NCI-H2029 treated with DMSO at 0.1 percent for 48 hours (cell line): ENCODE measurements around the gene ACTR3.
"Not testable (repeated sequence)": the region's sequence is repeated elsewhere in the genome, so short reads cannot be mapped to it uniquely, and the experiment has no call there.

ENCODE experiments used
- DNase-seq: peaks from one replicate; lab custom pipeline; 2025; lab: John Stamatoyannopoulos, UW

Gene ACTR3

DNA sequence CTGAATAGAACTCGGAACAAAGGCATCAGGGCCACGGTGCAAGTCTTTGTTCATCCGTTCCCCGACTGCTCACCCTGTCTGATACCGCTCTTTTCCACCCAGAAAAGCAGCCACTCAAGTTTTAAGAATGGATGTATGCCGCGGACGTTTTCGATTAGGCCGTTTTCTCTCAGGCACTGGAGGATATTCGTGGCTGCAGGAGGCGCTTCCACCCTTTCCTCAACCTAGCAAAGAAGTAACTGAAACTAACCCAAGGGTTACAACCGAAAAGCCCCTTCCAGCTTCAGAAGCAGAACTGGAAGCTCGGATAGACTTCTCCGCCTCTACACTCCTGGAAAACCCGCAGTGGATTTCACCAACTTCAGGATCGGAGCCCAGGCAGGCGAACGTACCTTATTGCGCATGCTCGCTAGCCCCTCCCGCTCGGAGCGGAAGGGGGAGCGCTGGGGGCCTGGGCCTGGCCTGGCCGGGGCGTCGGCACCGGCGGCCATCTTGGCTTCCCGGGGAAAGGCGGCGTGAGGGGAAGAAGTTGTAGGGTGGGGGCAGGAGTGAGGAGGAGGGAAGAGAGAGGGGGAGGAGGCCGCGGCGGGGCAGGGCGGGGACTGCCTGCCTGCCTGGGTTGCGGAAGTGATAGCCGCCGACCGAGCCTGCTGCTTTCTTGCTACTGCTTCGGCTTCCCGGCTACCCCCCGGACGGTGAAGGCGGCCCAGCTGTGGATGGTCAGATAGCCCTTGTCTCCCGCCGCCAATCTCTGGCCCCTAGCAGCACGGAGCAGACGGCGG, at the start of gene ACTR3:
Gene ACTR3, plus strand, starts transcription at position 619 of the 782 bp plus-strand sequence. CDS start 191 bp downstream, outside the sequence.
- peak; percentile 87 for DNase-seq

DNA sequence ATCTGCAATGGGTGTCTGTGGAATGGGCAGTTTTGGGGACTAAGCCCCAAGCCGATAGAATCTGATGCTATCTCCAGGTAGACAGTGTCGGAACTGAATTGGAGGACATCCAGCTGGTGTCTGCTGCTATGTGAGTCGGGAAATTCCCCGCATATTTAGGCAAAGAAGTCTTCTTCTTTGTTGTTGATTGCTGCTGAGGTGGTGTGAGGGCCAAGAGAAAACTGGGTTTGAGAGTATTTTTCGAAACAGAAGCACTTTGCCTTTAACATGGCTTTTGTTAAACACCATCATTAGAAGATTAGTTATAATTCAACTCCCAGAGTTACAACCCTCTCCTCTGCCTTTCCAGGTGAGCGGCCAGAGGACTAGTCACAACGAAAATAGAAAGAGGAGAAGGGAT, 49.4 kb upstream of the ACTR3 start:
- DNase-seq: no peak

DNA sequence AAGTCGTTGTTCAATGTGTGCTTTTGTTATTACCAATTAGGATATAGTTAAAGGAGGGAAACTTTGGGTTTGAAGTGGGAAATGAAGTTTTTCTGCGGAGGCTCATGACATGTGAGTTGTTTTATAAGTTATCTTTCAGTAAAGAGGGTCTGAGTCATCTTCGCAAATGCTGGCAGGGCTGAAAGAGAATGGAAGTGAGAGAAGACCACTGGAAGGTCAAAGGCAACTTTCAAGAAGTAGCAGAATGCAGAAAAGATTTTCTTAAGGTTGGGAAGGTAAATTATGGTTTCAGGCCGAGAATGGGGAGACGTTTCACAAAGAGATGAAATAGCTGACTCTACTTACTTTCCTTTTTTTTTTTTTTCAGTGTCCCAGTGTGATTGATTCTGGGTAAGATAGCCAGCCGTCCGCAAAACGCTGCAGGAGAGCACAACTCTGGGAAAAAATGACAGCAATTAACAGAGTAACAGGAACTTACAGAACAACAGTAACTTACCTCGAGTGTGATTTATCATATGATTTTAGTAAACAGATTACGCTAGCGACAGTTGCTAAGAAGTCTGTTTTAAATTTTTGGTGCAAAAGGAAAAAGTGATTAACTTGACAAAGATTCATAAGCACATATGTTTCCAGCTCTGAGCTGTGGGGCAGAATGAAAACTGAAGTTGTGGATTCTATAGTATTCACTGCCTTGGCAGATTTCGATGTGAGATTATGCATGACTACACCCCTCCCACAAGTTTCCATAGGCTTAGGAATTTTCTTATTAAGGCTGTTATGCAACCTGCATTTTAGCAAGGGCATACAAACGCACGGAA, 46.8 kb upstream of the ACTR3 start:
- DNase-seq: no peak

DNA sequence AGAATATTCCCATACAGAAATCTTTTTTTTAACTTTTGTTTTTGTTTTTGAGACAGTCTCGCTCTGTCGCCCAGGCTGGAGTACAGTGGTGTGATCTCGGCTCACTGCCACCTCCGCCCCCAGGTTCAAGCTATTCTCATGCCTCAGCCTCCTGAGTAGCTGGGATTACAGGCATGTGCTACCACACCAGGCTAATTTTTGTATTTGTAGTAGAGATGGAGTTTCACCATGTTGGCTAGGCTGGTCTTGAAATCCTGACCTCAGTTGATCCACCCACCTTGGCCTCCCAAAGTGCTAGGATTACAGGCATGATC, 46.2 kb upstream of the ACTR3 start:
- not testable (repeated sequence) for DNase-seq

DNA sequence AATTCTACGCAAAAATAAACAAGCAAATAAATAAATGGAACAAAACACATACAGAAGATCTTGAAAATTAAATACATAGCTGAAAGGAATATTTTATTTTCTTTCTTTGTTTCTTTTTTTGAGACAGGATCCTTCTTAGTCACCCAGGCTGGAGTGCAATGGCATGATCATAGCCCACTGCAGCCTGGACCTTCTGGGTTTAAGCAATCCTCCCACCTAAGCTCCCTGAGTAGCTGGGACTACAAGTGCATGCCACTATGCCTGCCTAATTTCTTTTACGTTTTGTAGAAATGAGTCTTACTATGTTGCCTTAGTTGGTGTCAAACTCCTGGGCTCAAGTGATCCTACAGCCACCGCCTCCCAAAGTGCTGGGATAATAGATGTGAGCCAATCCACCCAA, 44.6 kb upstream of the ACTR3 start:
- no peak for DNase-seq

DNA sequence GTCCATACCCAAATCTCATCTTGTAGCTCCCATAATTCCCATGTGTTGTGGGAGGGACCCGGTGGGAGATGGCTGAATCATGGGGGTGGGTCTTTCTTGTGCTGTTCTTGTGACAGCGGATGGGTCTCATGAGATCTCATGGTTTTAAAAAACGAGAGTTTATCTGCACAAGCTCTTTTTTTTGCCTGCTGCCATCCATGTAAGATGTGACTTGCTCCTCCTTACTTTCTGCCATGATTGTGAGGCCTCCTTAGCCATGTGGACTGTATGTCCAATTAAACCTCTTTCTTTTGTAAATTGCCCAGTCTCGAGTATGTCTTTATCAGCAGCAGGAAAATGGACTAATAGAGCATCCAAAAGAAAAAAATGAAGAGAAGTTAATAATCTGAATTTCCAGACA, 44.1 kb upstream of the ACTR3 start:
- not testable (repeated sequence) for DNase-seq

DNA sequence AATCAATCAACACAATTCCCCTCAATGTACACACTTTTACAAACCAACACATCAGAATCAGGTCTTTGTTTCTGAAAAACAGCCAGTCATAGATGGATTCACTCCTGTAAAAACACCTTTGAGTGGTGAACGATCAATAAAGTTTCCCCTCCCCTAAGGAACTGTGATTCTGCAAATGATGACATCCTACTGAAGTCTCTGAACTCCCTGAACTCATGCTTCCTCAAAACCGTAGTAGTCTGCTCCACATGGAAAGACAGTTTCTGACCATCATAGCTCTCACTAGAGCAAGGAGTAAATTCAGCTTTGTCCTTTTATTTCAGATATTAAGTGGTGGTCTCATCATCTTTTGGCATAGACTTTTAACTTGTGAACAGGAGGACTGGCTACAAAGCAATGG, 43.5 kb upstream of the ACTR3 start:
- no peak for DNase-seq

DNA sequence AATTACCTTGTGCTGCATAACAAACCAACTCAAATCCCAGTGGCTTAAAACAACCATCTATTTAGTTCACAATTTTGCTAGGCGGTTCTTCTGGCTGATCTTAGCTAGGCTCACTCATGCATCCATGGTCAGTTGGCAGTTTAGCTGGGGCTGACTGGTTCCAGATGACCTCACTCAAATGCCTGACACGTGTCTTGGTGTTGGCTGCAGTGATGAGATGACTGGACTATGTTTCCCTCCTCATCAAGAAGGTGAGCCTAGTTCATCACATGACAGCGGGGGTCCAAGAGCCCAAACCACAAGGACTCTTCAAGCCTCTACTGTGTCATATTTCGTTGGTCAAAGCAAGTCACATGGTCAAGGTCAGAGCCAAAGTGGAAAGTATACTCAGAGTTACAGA, 42.7 kb upstream of the ACTR3 start:
- DNase-seq: no peak

DNA sequence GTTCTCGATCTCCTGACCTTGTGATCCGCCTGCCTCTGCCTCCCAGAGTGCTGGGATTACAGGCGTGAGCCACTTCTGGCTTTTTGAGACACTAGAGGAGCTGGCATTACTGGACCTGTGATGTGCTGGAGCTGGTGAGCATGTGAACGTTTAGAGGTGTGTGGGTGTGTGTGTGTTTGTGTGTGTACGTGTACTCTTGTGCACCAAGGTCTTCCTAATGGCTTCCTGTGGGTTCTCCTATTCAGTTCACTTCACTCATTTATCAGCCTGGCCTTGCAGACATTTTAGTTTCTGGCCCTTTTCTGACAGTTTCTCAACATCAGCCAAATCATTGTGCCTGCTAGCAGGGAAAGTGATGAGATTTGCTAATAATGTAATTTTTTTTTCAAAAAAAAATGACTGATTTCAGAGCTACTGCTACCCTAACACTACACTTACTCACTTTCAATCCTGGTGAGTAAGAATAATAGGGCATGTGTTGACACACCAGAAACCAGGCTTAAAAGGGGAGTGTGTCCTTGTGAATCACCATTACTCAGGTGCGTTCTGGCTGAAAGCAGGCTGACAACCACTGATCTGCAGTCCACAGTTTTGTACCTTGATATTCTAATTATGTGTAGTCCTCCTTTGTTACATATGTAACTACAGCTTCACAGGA, 41.0 kb upstream of the ACTR3 start:
- DNase-seq: no peak

DNA sequence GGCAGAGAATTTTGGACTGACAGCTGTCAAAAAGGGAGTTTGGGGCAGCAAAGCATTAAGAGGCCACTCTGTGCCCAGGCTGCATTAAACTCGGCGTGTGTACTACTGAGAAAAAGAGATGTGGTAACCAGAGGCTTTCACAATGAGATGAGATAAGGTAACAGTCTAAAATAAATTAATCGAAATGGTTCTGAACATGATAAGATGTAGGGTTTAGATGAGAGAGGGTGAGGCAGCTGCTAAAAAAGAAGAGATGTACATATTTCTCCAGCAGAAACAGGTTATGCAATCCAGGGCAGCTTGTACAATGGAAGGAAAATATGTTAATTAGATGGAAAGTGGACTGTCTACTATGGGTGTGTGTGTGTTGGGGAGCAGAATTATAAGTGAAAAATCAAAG, 39.2 kb upstream of the ACTR3 start:
- no peak for DNase-seq

DNA sequence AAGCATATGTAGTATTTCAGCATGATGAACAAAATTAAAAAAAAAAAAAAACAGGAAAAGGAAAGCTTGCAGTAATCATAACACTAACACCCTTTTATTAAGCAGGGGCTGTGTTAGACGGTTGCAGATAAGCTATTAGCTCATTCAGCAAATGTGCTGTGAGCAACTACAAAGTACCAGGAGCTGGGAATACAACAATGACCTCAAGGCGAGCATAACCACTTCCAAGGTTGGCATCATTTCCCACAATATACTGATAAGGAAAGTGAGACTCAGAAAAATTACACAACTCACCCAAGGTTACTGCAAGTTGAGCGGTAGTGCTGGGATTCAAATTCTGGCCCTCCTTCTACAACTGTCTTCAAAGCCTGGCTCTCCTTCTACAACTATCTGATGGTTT, 38.2 kb upstream of the ACTR3 start:
- DNase-seq: no peak

DNA sequence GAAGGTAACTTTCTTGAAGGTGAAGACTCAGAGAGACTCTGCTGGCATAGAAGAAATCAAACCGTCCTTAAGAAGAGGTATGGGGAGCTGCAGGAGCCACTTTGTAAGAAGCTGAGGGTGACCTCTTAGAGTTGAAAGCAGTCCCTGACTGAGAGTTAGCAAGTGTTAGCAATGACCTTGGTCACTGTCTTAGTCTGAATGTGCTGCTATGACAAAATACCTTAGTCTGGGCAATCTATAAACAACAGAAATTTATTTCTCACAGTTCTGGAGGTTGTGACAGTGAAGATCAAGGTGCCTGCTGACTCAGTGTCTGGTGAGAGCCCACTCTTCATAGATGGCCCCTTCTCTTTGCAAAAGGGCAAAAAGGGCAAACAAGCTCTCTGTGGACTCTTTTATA, 35.7 kb upstream of the ACTR3 start:
- DNase-seq: no peak

DNA sequence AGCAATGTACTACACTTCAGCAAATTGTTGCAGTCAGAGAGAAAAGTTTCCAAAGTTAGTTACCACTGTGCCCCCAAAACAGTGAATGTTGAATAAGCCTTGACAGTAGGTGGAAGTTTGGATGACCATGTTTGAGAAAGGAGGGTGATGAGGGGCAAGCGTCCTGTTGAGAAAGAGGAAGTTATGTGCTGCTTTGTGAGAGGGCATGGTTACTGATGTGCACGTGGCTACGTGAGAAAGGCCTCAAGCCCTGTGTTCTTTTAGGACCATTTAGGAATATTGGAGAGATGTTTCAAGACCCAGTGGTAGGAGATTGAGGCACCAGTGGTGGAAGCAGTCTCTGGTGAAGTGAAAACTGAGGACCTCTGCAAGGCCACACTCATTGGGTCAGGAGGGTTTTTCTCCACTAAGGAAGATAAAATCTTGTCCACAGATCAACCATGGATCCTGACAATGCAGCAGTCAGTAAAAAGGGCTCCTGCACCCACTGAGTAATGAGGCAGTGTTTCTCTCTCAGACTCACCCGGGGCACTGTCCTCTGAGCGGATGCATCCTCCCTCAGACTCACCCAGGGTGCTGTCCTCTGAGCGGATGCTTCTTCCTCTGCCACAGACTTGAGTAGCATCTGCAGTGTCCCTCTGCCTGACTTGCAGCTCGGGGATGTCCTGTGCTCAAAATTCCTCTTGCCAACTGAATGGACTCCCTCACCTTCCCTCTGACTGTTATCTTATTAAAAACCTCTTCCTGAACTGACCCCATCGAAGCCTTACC, 34.7 kb upstream of the ACTR3 start:
- no peak for DNase-seq

DNA sequence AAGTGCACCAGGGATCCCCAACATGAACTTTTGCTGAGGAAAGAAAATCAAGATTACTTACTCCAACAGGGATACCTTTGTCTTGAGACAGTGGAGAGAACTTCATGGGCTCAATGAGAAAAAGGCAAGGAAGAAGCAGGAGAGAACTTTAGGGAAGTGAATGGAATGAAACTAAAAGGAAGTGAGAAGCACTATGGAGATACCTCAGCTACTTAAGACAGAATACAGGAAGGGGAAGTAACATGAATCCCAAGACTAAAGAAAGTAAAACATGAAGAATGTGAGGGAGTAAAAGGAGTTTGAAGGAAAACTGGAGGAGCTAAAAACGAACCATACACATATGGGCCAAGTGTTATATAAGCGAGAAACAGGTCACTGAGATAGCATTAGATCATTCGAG, 32.4 kb upstream of the ACTR3 start:
- no peak for DNase-seq

DNA sequence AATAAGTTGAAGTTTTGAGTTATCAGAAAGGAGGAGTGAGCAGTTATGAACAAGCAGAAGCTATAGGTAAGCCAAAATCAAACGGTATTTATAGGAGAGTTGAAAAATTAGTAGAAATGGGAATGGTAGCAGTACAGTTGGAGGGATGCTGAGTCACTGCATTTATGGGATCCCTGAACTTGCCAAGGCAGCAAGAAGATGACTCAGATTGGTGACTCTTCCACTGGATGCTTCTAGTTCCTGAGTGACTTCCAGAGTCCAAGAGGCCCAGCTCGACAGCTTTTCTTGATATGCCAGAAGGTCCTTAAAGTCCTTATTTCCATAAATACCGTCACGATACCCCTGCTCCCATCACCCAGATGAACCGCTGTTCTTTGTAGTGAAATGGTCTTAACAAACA, 31.1 kb upstream of the ACTR3 start:
- DNase-seq: no peak

DNA sequence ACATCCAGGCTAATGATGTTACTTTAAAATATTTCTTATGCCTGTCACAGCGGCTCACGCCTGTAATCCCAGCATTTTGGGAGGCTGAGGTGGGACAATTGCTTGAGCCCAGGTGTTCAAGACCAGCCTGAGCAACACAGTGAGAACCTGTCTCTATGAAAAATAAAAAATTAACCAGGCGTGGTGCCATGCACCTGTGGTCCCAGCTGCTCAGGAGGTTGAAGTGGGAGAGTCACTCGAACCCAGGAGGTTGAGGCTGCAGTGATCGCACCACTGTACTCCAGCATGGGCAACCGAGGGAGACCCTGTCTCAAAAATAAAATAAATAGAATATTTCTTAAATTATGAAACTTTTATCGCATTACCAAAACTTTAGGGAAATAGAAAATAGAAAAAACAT, 28.1 kb upstream of the ACTR3 start:
- DNase-seq: no peak

DNA sequence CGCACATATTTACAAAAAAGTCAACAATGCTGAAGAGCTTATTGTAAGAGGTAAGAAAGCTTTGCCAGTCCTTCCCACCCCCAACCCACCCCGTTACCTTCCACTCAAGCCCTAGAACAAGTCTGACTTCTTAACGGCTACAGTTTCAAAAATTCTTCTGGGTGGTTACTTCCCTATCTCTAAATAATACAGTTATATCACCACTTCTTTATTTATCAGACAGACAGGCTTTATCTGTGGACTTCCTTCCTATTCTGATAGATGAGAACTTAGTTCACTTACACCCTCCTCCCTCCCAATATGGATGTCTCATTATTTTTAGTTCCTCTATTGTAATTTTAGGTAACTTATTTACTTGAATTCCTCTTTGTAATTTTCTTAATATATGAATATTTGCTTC, 26.7 kb upstream of the ACTR3 start:
- DNase-seq: no peak

DNA sequence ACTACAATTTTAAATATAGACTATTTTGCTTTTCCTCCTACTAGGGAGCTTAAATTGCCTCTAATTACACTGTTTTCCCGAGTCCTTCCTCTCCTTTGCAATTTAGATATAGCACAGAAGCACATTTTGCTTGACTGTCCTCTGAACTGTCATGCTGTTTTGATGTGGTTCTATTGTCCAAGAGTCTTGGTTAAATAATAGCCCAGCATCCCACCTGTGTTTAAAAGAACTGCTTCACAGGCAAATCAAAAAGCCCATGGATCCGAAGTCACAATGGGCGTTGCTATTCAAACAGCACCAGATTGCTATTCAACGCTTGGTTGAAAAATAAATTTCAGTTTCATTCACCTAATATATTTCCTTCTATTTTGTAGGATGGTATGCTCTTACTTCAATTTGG, 22.3 kb upstream of the ACTR3 start:
- no peak for DNase-seq

DNA sequence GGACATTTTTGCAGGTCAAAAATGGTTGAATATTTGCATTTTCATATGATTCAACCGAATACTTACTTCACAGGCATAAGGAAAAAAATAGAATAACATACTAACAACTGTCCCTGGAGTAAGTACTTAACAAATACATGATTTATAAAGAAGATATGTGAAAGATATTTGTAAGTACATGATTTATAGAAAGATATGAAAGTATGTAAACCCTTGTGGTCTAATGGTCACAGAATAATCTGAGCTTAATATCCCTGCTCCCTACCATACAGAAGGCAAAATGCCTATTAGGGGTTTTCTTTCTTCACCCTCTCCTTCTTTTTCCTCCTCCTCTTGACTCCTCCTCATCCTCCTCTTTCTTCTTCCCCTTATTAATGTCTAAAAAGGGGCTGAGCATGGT, 20.6 kb upstream of the ACTR3 start:
- DNase-seq: no peak

DNA sequence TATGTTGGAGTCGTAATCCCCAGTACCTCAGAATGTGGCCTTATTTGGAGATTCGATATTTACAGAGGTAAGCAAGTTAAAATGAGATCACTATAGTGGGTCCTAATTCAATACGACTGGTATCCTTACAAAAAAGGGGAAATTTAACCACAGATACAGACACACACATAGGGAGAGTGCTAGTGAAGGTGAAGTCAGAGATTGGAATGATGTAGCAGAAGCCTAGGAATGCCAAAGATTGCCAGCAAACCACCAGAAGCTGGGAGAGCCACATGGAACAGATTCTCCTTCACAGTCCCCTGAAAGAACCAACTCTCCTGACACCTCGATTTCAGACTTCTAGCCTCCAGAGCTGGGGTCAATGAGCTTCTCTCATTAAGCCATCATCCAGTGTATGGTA, 17.7 kb upstream of the ACTR3 start:
- DNase-seq: no peak

DNA sequence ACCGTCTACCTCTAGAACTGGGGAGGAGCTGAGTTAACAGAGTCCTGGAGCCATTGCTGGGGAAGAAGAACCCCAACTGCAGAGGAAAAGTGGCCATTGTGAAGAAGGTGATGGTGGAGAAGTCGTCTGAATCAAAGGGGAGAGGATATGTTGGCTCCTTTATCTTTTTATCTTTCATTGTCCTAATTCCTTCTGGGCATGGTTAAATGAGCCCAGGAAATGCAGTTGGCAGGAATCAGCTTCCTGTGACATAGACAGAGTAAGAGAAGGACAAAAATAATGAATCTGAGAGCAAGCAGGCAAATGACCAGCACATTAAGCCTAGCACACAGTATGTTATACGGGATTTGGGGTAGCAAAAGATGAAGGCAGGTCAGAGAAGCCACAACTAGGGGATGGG, 16.0 kb upstream of the ACTR3 start:
- DNase-seq: no peak

DNA sequence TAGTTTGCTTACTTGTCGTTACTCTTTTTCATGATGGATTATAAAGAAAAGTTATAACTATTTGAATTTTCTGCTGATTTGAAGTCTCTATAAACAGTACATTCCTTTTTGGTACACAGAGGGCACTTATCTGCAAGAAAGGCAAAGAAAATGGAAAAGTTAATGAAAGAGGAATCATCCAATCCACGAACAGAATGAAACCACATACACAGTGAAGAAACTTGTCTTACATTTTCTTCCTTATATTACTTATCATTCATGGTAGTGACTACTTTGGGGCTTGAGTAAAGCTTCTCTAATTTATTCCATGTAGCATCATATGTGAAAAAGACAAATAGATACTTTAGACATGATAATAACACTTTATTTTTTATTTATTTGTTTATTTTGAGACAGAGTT, 14.8 kb upstream of the ACTR3 start:
- no peak for DNase-seq
